ENCODE results near the gene ZSCAN5C.

DNA sequence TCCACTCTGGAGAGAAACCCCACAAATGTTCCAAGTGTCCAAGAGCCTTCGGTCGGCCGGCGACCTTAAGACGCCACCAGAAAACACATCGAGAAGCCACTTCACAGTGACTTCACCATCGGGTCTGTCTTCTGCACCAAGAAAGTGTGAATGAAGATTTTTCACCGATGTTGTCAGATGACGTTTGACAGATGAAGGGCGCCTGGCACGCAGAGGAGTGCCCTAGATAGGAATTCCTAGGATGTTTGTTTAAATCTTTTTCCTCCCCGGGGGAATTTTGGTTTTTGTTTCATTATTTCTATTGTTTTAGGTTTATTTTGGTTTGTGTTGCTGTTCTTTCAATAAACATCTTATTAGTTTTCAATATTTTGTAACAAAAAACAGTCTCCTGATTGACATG is 7.0 kb downstream of the ZSCAN5C start:
- TF ChIP-seq, protein P1, sequence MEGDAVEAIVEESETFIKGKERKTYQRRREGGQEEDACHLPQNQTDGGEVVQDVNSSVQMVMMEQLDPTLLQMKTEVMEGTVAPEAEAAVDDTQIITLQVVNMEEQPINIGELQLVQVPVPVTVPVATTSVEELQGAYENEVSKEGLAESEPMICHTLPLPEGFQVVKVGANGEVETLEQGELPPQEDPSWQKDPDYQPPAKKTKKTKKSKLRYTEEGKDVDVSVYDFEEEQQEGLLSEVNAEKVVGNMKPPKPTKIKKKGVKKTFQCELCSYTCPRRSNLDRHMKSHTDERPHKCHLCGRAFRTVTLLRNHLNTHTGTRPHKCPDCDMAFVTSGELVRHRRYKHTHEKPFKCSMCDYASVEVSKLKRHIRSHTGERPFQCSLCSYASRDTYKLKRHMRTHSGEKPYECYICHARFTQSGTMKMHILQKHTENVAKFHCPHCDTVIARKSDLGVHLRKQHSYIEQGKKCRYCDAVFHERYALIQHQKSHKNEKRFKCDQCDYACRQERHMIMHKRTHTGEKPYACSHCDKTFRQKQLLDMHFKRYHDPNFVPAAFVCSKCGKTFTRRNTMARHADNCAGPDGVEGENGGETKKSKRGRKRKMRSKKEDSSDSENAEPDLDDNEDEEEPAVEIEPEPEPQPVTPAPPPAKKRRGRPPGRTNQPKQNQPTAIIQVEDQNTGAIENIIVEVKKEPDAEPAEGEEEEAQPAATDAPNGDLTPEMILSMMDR (IDR thresholded peaks at IDR 0.05): no peak
- TF ChIP-seq ZFX (IDR thresholded peaks at IDR 0.05; ENCODE audit: borderline replicate concordance): no peak
